ENCODE measurements around the gene DDX41.

Gene DDX41

GRCh38 chr5:177504086-177505056, 12.4 kb downstream of the DDX41 start:
- DNase-seq (ENCODE audit: low spot score) = no peak
- H3K27ac ChIP-seq = no peak overlapping the region
- TF ChIP-seq CTCF (IDR thresholded peaks at IDR 0.05) = no peak

GRCh38 chr5:177503351-177504085, 13.2 kb downstream of the DDX41 start:
- no peak for DNase-seq (ENCODE audit: low spot score)
- Histone ChIP-seq H3K27ac (no peak overlapping the region), H3K4me3 (no peak overlapping the region)
- TF ChIP-seq CTCF (IDR thresholded peaks at IDR 0.05) = no peak

More at GRCh38 chr5:177504086-177505056, 12.4 kb downstream of the DDX41 start:
- no peak overlapping the region for H3K4me3 ChIP-seq

- Histone ChIP-seq H3K4me3 (no peak overlapping the region), H3K27ac (no peak overlapping the region)
- DNase-seq (ENCODE audit: low spot score) = no peak
- no peak for TF ChIP-seq CTCF (IDR thresholded peaks at IDR 0.05)
Measured at GRCh38 chr5:177502886-177503285, 13.9 kb downstream of the DDX41 start.

- no peak for TF ChIP-seq CTCF (IDR thresholded peaks at IDR 0.05)
- no peak overlapping the region for H3K27ac ChIP-seq
- DNase-seq (ENCODE audit: low spot score) = no peak
- no peak overlapping the region for H3K4me3 ChIP-seq
Measured at GRCh38 chr5:177501874-177502678, 14.7 kb downstream of the DDX41 start.

GRCh38 chr5:177500685-177501522, 15.9 kb downstream of the DDX41 start:
- TF ChIP-seq CTCF (IDR thresholded peaks at IDR 0.05) = peak; percentile 90
- no peak overlapping the region for H3K4me3 ChIP-seq
- peak; percentile 91 for DNase-seq (ENCODE audit: low spot score)
- peak overlapping the region in 1 of 2 donors; percentile 11 for H3K27ac ChIP-seq

GRCh38 chr5:177499842-177500241, 16.9 kb downstream of the DDX41 start:
- DNase-seq (ENCODE audit: low spot score) = no peak
- Histone ChIP-seq H3K4me3 (no peak overlapping the region), H3K27ac (no peak overlapping the region)
- TF ChIP-seq CTCF (IDR thresholded peaks at IDR 0.05) = no peak

Measured in coronary artery (tissue), 2 donors.